Spleen (tissue), 11 donors: ENCODE measurements around the gene SETD6. TPM values are rescaled to one million over a fixed set of nuclear protein-coding genes. Genes with fewer than 3 reads are reported as not detected.
A peak's percentile ranks its signal among the peaks of the same experiment; 100 is the strongest.
"Not testable (repeated sequence)": the region's sequence is repeated elsewhere in the genome, so short reads cannot be mapped to it uniquely, and the experiment has no call there.

Experiments
- DNase-seq: peaks from one replicate; pipeline ENCODE4 v3.0.0-alpha.2; 2020
- H3K27ac ChIP-seq, 8 donors: fragments of 200-600 bp; sonication (generic) in 7 of 8; 1 replicate in 4 of 8; 2 replicates in 4 of 8; pipeline versions ENCODE4 v1.5.0 to v1.8.0; 2016 to 2021; ENCODE audit warnings: inconsistent platforms in 4 of 8, mild to moderate bottlenecking in 4 of 8, moderate library complexity in 1 of 8
- H3K27me3 ChIP-seq, 7 donors: fragments of 200-600 bp; sonication (generic) in 6 of 7; replicated peaks in 1 of 7; 1 replicate in 4 of 7; 2 replicates in 3 of 7; pipeline versions ENCODE4 v1.5.0 to v1.8.0; 2016 to 2021; ENCODE audit warnings: inconsistent platforms in 3 of 7, mild to moderate bottlenecking in 1 of 7
- H3K36me3 ChIP-seq, 6 donors: fragments of 200-600 bp; sonication (generic) in 5 of 6; 1 replicate in 4 of 6; 2 replicates in 2 of 6; pipeline versions ENCODE4 v1.5.0 to v1.8.0; 2016 to 2021; ENCODE audit warnings: inconsistent platforms in 2 of 6
- H3K4me1 ChIP-seq, 6 donors: fragments of 200-600 bp; sonication (generic) in 5 of 6; 1 replicate in 3 of 6; 2 replicates in 3 of 6; pipeline versions ENCODE4 v1.5.0 to v1.8.0; 2016 to 2021; ENCODE audit warnings: inconsistent platforms in 3 of 6
- H3K4me3 ChIP-seq, 8 donors: fragments of 200-600 bp; sonication (generic) in 7 of 8; 1 replicate in 4 of 8; 2 replicates in 4 of 8; pipeline versions ENCODE4 v1.5.0 to v1.8.0; 2016 to 2021; ENCODE audit warnings: inconsistent platforms in 4 of 8, mild to moderate bottlenecking in 4 of 8, moderate library complexity in 2 of 8
- H3K9me3 ChIP-seq, 8 donors: fragments of 200-600 bp; sonication (generic) in 7 of 8; 1 replicate in 4 of 8; 2 replicates in 4 of 8; pipeline versions ENCODE4 v1.5.0 to v1.8.0; 2016 to 2021; ENCODE audit warnings: inconsistent platforms in 4 of 8
- POLR2A ChIP-seq, 3 donors: fragments of 450-650 bp; IDR thresholded peaks; one replicate each; pipeline ENCODE4 v1.5.1; 2017; ENCODE audit warnings: antibody characterized with exemption in 3 of 3, mild to moderate bottlenecking in 1 of 3
- POLR2AphosphoS5 ChIP-seq, 3 donors: sonication (generic); formaldehyde crosslinking; IDR thresholded peaks; one replicate each; pipeline ENCODE4 v1.5.1; 2017; ENCODE audit warnings: antibody characterized with exemption in 3 of 3
- WGBS, 5 donors: extraction: QIAGEN DNeasy Blood & Tissue Kit in 3 of 5; methylation state at CpG; one replicate each; pipeline versions ENCODE4 v1.1.5 to v1.1.7; 2013 to 2018; 5-methylcytosine and 5-hydroxymethylcytosine counted together
- intact Hi-C: fragments of 100-400 bp; cut with DNase I; formaldehyde crosslinking; loops from one replicate; pipeline ENCODE4 v1.15.0; 2023; ENCODE audit warnings: low total_unique reads
- polyA plus RNA-seq, 3 donors: library from polyadenylated mRNA; stranded (reverse); fragments of 200-250 nt; gene quantifications; one replicate each; pipeline ENCODE4 v1.2.1, GENCODE V29; 2013
- total RNA-seq, 7 donors: library from RNA; depleted of rRNA in 3 of 7; stranded (reverse); fragments of >200 nt in 3 of 7; fragmentation: NEBNext Ultra II Directional in 4 of 7; extraction: Animal tissue kit (Norgen Biotek cat#: 25700) in 4 of 7; gene quantifications; one replicate each; pipeline versions ENCODE4 v1.1.0 to v1.2.1, GENCODE V29; 2016 to 2021
- TF ChIP-seq, protein P1 (sequence below), 11 experiments: fragments of 200-600 bp in 7 of 11; fragments of 450-650 bp in 4 of 11; sonication (generic) in 4 of 11; IDR thresholded peaks in 8 of 11; conservative IDR thresholded peaks in 3 of 11; 1 replicate in 7 of 11; 2 replicates in 4 of 11; pipeline versions ENCODE4 v1.4.0 to v1.8.0; 2016 to 2021; ENCODE audit warnings: antibody characterized with exemption in 11 of 11, inconsistent platforms in 4 of 11, mild to moderate bottlenecking in 1 of 11
- donor health status: healthy with polysubstance abuse.
- donor health status: DM: no; HTN: no; CAD: no; lungs with moderate emphysema.
- donor health status: DM: no; HTN: no; CAD: no.
- donor health status: Bipolar disorder and iron deficiency.
- donor health status: healthy.
- donor health status: DM: no; HTN: no; CAD: no.
- donor health status: DM: yes; HTN: yes; CAD: no.

SETD6 gene
- total and polyA plus RNA-seq, 10 donors: 8.9 to 32.3 (median 16.6) TPM

DNA sequence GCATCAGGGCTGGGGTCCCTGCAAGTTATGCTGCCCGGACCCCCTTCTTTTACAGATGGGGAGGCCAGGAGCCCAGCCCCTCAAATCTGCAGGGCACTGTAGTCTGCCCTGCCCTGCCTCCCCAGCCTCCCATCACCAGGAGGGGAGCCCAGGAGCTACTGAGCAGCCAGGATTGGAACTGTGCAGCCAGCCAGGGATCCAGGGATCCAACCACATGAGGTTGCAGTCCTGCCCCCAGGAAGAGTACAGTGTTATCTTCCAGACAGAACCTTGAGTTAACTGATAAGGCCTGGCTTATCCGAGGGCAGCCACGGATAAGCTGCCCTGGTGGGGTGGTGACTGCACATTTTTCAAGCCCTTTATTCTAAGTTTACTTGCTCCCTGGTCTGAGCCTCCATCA is 26.8 kb upstream of the SETD6 start:
- 61 to 79% (median 75%) methylated on average over 3 of the region's 3 CpGs for WGBS, 5 donors

DNA sequence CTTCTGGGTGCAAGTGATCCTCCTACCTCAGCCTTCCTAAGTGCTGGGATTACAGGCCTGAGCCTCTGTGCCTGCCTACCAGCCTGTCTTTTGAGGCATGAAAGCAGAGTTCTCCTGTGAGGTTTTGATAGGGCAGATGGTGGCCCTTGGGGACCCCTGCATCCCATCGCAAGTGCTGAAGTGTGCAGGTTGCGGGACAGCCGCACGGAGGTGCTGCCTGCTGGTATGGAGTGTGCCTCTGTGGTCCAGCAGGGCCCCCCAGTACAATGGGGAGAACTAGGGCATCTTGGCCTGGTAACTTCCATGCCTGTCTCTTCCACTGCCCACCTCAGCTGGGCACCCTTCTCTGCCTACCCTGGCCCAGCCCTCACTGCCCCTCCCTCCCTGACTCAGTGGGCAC is 25.3 kb upstream of the SETD6 start:
- no peak overlapping the region for H3K4me3 ChIP-seq
- TF ChIP-seq POLR2A (IDR thresholded peaks at IDR 0.05) (no peak), POLR2AphosphoS5 (IDR thresholded peaks at IDR 0.05) (no peak)
- TF ChIP-seq, protein P1, sequence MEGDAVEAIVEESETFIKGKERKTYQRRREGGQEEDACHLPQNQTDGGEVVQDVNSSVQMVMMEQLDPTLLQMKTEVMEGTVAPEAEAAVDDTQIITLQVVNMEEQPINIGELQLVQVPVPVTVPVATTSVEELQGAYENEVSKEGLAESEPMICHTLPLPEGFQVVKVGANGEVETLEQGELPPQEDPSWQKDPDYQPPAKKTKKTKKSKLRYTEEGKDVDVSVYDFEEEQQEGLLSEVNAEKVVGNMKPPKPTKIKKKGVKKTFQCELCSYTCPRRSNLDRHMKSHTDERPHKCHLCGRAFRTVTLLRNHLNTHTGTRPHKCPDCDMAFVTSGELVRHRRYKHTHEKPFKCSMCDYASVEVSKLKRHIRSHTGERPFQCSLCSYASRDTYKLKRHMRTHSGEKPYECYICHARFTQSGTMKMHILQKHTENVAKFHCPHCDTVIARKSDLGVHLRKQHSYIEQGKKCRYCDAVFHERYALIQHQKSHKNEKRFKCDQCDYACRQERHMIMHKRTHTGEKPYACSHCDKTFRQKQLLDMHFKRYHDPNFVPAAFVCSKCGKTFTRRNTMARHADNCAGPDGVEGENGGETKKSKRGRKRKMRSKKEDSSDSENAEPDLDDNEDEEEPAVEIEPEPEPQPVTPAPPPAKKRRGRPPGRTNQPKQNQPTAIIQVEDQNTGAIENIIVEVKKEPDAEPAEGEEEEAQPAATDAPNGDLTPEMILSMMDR (IDR thresholded peaks at IDR 0.05 in 8 of 11, conservative IDR thresholded peaks at IDR 0.05 in 3 of 11): no peak
- H3K27me3 ChIP-seq: peaks cover 0 to 19% (median 0%) of the 10 kb centered on the region in 7 donors
- peaks cover 4 to 13% (median 8%) of the 10 kb centered on the region in 6 donors for H3K4me1 ChIP-seq
- H3K9me3 ChIP-seq: no peaks in the 10 kb centered on the region
- H3K27ac ChIP-seq: no peak overlapping the region
- intact Hi-C loops: no loop called here
- 87 to 98% (median 95%) methylated on average over 3 to 4 of the region's 4 CpGs; no CpG with 5 or more reads in 1 of the 5 donors for WGBS, 5 donors
- peak; percentile 47 for DNase-seq
- H3K36me3 ChIP-seq: no peaks in the 10 kb centered on the region

More for the DNA sequence above, 26.8 kb upstream of the SETD6 start:
- Histone ChIP-seq H3K4me3 (no peak overlapping the region), H3K9me3 (no peaks in the 10 kb centered on the region), H3K36me3 (no peaks in the 10 kb centered on the region), H3K27me3 (peaks cover 0 to 19% (median 0%) of the 10 kb centered on the region in 7 donors), H3K27ac (no peak overlapping the region), H3K4me1 (peaks cover 4 to 10% (median 8%) of the 10 kb centered on the region in 6 donors)
- intact Hi-C loops: no loop called here
- TF ChIP-seq POLR2AphosphoS5 (IDR thresholded peaks at IDR 0.05) (no peak), POLR2A (IDR thresholded peaks at IDR 0.05) (no peak)
- TF ChIP-seq, protein P1 (IDR thresholded peaks at IDR 0.05 in 8 of 11, conservative IDR thresholded peaks at IDR 0.05 in 3 of 11): no peak
- peak; percentile 53 for DNase-seq

DNA sequence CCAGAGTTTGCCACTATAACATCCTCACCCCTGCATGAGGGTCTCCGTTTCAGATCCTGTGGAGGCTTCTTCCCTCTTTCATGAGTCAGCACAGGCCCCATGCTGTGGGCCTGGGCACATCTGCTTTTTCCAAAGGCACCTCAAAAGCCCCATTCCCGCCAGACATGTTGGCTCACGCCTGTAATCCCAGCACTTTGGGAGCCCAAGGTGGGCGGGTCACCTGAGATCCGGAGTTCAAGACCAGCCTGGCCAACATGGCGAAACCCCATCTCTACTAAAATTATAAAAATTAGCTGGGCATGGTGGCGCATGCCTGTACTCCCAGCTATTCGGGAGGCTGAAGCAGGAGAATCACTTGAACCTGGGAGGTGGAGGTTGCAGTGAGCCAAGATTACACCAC is 24.8 kb upstream of the SETD6 start:
- WGBS, 5 donors: 87 to 94% (median 91%) methylated on average over 7 to 8 of the region's 8 CpGs
- H3K27me3 ChIP-seq: peaks cover 0 to 19% (median 0%) of the 10 kb centered on the region in 7 donors
- DNase-seq: peak; percentile 41
- intact Hi-C loops, H3K9me3 ChIP-seq, H3K4me3 ChIP-seq, H3K36me3 ChIP-seq, H3K27ac ChIP-seq: not testable (repeated sequence)
- H3K4me1 ChIP-seq: peaks cover 4 to 18% (median 8%) of the 10 kb centered on the region in 6 donors

DNA sequence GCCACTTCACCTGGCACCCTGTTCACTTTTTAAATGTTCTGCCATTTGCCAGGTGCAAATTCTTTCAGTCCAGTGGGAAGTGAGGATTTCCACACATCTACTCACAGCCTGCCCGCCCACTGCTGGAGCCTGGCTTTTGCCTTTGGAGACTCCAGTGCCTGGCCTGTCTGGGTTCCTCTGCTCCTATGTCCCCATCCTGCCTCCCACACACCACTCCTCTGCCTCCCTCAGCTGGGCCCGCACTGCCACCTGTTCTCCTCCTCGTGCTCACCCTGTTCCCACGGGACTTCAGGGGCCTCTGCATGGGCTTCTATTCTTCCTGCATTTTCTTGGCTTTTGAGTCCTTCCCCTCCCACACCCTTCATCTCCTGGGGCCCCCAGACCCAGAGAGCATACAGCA is 23.3 kb upstream of the SETD6 start:
- Histone ChIP-seq H3K4me1 (peaks cover 4 to 18% (median 8%) of the 10 kb centered on the region in 6 donors), H3K27me3 (peaks cover 0 to 15% (median 0%) of the 10 kb centered on the region in 7 donors), H3K36me3 (no peaks in the 10 kb centered on the region), H3K27ac (no peak overlapping the region), H3K9me3 (no peaks in the 10 kb centered on the region), H3K4me3 (no peak overlapping the region)
- TF ChIP-seq, protein P1 (IDR thresholded peaks at IDR 0.05 in 8 of 11, conservative IDR thresholded peaks at IDR 0.05 in 3 of 11): no peak
- TF ChIP-seq POLR2AphosphoS5 (IDR thresholded peaks at IDR 0.05) (no peak), POLR2A (IDR thresholded peaks at IDR 0.05) (no peak)
- intact Hi-C loops: no loop called here
- DNase-seq: peak; percentile 59
- WGBS, 5 donors: 53 to 65% (median 64%) methylated on average over 4 of the region's 4 CpGs

DNA sequence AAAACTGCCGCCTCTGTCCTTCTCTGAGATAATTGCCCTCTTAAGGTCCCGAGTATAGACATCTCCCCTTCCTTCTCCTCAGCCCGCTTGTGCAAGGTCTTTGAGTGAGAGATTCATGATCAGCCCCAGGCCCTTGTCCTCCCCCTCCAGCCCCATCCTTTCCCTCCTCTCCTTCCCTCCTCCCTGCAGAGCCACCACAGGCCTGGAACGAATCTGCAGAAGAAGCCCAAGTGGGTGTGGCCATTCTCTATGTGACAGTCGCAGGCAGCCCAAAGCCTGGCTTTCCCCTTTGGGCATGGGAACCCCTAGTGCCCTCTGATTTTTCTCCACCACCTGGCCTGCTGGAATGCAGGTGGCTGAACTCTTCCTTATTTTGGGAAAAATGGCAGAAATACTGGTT is 22.6 kb upstream of the SETD6 start:
- TF ChIP-seq POLR2AphosphoS5 (IDR thresholded peaks at IDR 0.05): no peak
- TF ChIP-seq, protein P1 (IDR thresholded peaks at IDR 0.05 in 8 of 11, conservative IDR thresholded peaks at IDR 0.05 in 3 of 11): no peak
- TF ChIP-seq POLR2A (IDR thresholded peaks at IDR 0.05): no peak
- H3K4me3 ChIP-seq: no peak overlapping the region
- DNase-seq: peak; percentile 31
- no peaks in the 10 kb centered on the region for H3K36me3 ChIP-seq
- intact Hi-C loops: no loop called here
- 49 to 65% (median 56%) methylated on average over 5 of the region's 5 CpGs for WGBS, 5 donors
- no peaks in the 10 kb centered on the region for H3K9me3 ChIP-seq
- peaks cover 0 to 8% (median 0%) of the 10 kb centered on the region in 7 donors for H3K27me3 ChIP-seq
- peaks cover 2 to 12% (median 4%) of the 10 kb centered on the region in 6 donors for H3K4me1 ChIP-seq
- no peak overlapping the region for H3K27ac ChIP-seq
